Measurements from ENCODE around the gene ERBB4.

DNA sequence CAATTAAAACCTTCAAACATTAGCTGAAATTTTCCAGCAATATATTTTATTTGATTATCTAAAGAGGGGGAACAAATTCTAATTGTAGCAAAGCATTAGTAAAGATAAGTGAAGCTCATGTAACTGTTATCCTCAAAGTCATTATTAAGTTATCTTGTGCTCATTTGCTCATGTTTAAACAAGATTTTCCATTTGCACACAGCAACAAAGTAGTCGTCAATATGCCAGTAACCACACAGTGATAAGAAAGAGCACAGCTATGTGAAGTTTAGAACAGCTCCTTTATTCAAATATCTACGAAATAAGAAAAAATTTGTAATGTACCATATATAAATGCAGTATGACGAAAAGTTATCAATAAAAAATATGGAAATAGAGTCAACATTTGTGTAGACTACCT is 159.5 kb downstream of the ERBB4 start:
- TF ChIP-seq, protein P1, sequence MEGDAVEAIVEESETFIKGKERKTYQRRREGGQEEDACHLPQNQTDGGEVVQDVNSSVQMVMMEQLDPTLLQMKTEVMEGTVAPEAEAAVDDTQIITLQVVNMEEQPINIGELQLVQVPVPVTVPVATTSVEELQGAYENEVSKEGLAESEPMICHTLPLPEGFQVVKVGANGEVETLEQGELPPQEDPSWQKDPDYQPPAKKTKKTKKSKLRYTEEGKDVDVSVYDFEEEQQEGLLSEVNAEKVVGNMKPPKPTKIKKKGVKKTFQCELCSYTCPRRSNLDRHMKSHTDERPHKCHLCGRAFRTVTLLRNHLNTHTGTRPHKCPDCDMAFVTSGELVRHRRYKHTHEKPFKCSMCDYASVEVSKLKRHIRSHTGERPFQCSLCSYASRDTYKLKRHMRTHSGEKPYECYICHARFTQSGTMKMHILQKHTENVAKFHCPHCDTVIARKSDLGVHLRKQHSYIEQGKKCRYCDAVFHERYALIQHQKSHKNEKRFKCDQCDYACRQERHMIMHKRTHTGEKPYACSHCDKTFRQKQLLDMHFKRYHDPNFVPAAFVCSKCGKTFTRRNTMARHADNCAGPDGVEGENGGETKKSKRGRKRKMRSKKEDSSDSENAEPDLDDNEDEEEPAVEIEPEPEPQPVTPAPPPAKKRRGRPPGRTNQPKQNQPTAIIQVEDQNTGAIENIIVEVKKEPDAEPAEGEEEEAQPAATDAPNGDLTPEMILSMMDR (IDR thresholded peaks at IDR 0.05), result no peak
- no peak for TF ChIP-seq RAD21 (conservative IDR thresholded peaks at IDR 0.05 in 1 of 2, IDR thresholded peaks at IDR 0.05 in 1 of 2)
- TF ChIP-seq, protein P2, sequence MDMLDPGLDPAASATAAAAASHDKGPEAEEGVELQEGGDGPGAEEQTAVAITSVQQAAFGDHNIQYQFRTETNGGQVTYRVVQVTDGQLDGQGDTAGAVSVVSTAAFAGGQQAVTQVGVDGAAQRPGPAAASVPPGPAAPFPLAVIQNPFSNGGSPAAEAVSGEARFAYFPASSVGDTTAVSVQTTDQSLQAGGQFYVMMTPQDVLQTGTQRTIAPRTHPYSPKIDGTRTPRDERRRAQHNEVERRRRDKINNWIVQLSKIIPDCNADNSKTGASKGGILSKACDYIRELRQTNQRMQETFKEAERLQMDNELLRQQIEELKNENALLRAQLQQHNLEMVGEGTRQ (IDR thresholded peaks at IDR 0.05), result no peak
